Measurements from ENCODE around the gene WFDC1. TPM values are rescaled to one million over a fixed set of nuclear protein-coding genes. Genes with fewer than 3 reads are reported as not detected.

The WFDC1 gene
- total and polyA plus RNA-seq, 2 donors (not counting 1 experiment from before 2014, with no cell fraction given): 32.1 to 34.0 TPM

- Histone ChIP-seq H3K4me3 (replicated peaks in 1 of 4; ENCODE audit: control extremely low read depth in 1 of 4, insufficient read depth in 1 of 4, low read depth in 3 of 4, low read length in 4 of 4) (no peak overlapping the region), H3K4me1 (ENCODE audit: control insufficient read depth, extremely low read depth, insufficient read depth, low read length) (peaks cover 5% of the 10 kb centered on the region), H3K79me2 (ENCODE audit: control insufficient read depth, insufficient read depth, low read length) (no peaks in the 10 kb centered on the region), H2AFZ (ENCODE audit: low read length) (no peak overlapping the region), H3K9me3 (ENCODE audit: control insufficient read depth, insufficient read depth, low read depth, low read length) (no peaks in the 10 kb centered on the region), H3K4me2 (ENCODE audit: extremely low read depth, insufficient read depth, low read length) (no peak overlapping the region), H4K20me1 (ENCODE audit: control insufficient read depth, extremely low read depth, insufficient read depth, low read length) (no peaks in the 10 kb centered on the region), H3K27me3 (ENCODE audit: control insufficient read depth, insufficient read depth, low read length) (peaks cover 10% of the 10 kb centered on the region), H3K9ac (ENCODE audit: insufficient read depth, low read length) (no peak overlapping the region), H3K27ac (ENCODE audit: insufficient read depth, low read length) (no peak overlapping the region), H3K36me3 (ENCODE audit: control insufficient read depth, insufficient read depth, low read length) (no peaks in the 10 kb centered on the region)
- TF ChIP-seq CTCF (conservative IDR thresholded peaks at IDR 0.05 in 1 of 2, IDR thresholded peaks at IDR 0.05 in 1 of 2; ENCODE audit: low read depth in 1 of 2, low read length in 2 of 2) (no peak), EZH2 (IDR thresholded peaks at IDR 0.05; ENCODE audit: low read length, missing control alignments) (no peak)
- no peak for DNase-seq (ENCODE audit: low read depth in 2 of 2)
Measured at GRCh38 chr16:84293406-84293805, 1.3 kb upstream of the WFDC1 start.

- no peak overlapping the region for H3K4me2 ChIP-seq (ENCODE audit: extremely low read depth, insufficient read depth, low read length)
Measured at GRCh38 chr16:84294117-84294516, 561 bp upstream of the WFDC1 start.

GRCh38 chr16:84295203-84295860 is 654 bp downstream of the WFDC1 start:
- Histone ChIP-seq H3K4me2 (ENCODE audit: extremely low read depth, insufficient read depth, low read length) (peak overlapping the region; percentile 53), H3K9ac (ENCODE audit: insufficient read depth, low read length) (no peak overlapping the region), H3K4me1 (ENCODE audit: control insufficient read depth, extremely low read depth, insufficient read depth, low read length) (peaks cover 5% of the 10 kb centered on the region), H4K20me1 (ENCODE audit: control insufficient read depth, extremely low read depth, insufficient read depth, low read length) (no peaks in the 10 kb centered on the region), H3K27me3 (ENCODE audit: control insufficient read depth, insufficient read depth, low read length) (peaks cover 8% of the 10 kb centered on the region), H3K9me3 (ENCODE audit: control insufficient read depth, insufficient read depth, low read depth, low read length) (no peaks in the 10 kb centered on the region), H3K27ac (ENCODE audit: insufficient read depth, low read length) (no peak overlapping the region), H3K4me3 (replicated peaks in 1 of 4; ENCODE audit: control extremely low read depth in 1 of 4, insufficient read depth in 1 of 4, low read depth in 3 of 4, low read length in 4 of 4) (peak overlapping the region in 2 of 4 experiments; percentile 8 to 51), H3K79me2 (ENCODE audit: control insufficient read depth, insufficient read depth, low read length) (no peaks in the 10 kb centered on the region), H3K36me3 (ENCODE audit: control insufficient read depth, insufficient read depth, low read length) (no peaks in the 10 kb centered on the region), H2AFZ (ENCODE audit: low read length) (no peak overlapping the region)
- DNase-seq (ENCODE audit: low read depth in 2 of 2): no peak
- no peak for TF ChIP-seq CTCF (conservative IDR thresholded peaks at IDR 0.05 in 1 of 2, IDR thresholded peaks at IDR 0.05 in 1 of 2; ENCODE audit: low read depth in 1 of 2, low read length in 2 of 2)
- no peak for TF ChIP-seq EZH2 (IDR thresholded peaks at IDR 0.05; ENCODE audit: low read length, missing control alignments)

More at GRCh38 chr16:84294117-84294516, 561 bp upstream of the WFDC1 start:
- DNase-seq (ENCODE audit: low read depth in 2 of 2): no peak
- Histone ChIP-seq H3K4me1 (ENCODE audit: control insufficient read depth, extremely low read depth, insufficient read depth, low read length) (peaks cover 5% of the 10 kb centered on the region), H3K27me3 (ENCODE audit: control insufficient read depth, insufficient read depth, low read length) (peaks cover 8% of the 10 kb centered on the region), H2AFZ (ENCODE audit: low read length) (no peak overlapping the region), H3K36me3 (ENCODE audit: control insufficient read depth, insufficient read depth, low read length) (no peaks in the 10 kb centered on the region), H4K20me1 (ENCODE audit: control insufficient read depth, extremely low read depth, insufficient read depth, low read length) (no peaks in the 10 kb centered on the region), H3K79me2 (ENCODE audit: control insufficient read depth, insufficient read depth, low read length) (no peaks in the 10 kb centered on the region), H3K27ac (ENCODE audit: insufficient read depth, low read length) (no peak overlapping the region), H3K9ac (ENCODE audit: insufficient read depth, low read length) (no peak overlapping the region), H3K9me3 (ENCODE audit: control insufficient read depth, insufficient read depth, low read depth, low read length) (no peaks in the 10 kb centered on the region), H3K4me3 (replicated peaks in 1 of 4; ENCODE audit: control extremely low read depth in 1 of 4, insufficient read depth in 1 of 4, low read depth in 3 of 4, low read length in 4 of 4) (no peak overlapping the region)
- no peak for TF ChIP-seq CTCF (conservative IDR thresholded peaks at IDR 0.05 in 1 of 2, IDR thresholded peaks at IDR 0.05 in 1 of 2; ENCODE audit: low read depth in 1 of 2, low read length in 2 of 2)
- TF ChIP-seq EZH2 (IDR thresholded peaks at IDR 0.05; ENCODE audit: low read length, missing control alignments): no peak
